Hepatocyte (in vitro differentiated cells): ENCODE results near the gene AMER2.

Experiments used
- CTCF ChIP-seq: fragments of 200-600 bp; sonication (generic); IDR thresholded peaks from 2 replicates; pipeline ENCODE4 v1.5.1; 2016; ENCODE audit warnings: antibody characterized with exemption, mild to moderate bottlenecking; ENCODE audit not compliant: poor library complexity
- EZH2phosphoT487 ChIP-seq: fragments of 200-600 bp; sonication (generic); IDR thresholded peaks from one replicate; pipeline ENCODE4 v1.6.1; 2018; ENCODE audit warnings: antibody characterized with exemption, mild to moderate bottlenecking, low read depth, moderate library complexity; ENCODE audit not compliant: unreplicated experiment, severe bottlenecking

GRCh38 chr13:25186187-25186586 is 14.1 kb upstream of the AMER2 start:
- TF ChIP-seq CTCF (no peak), EZH2phosphoT487 (no peak)
